Measurements from ENCODE around the gene KAT2A. TPM values are rescaled to one million over a fixed set of nuclear protein-coding genes. Genes with fewer than 3 reads are reported as not detected.

Gene KAT2A
- total RNA-seq, 3 donors from 2014 or later (not counting 1 experiment from before 2014, with no cell fraction given), result 29.6 to 32.8 (median 29.9) TPM

DNA sequence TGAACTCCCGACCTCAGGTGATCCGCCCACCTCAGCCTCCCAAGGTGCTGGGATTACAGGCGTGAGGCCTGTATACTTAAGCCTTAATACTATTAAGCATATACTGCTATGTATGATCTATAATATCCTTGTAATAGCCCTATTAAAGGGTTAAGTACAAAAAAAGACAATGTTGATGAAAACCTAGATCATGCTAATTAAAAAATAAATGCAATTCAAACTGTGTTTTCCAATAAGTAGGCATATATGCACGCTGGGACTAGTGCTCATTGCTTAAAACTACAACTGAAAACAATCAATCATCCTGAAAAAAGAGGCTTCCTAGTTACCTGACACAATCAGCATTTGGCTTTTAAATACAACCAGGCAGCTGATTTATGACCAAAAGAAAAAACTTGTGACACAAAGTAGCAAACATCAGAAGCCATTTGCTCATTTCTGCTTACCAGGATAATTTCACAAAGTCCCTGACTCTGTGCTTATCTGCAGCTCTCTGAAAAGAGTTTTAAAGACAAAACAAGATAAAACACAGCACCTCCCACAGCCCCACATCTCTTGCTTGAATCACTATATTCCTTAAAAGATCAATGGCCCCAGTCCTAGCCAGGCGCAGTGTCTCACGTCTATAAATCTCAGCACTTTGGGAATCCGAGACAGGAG lies 34.0 kb downstream of the KAT2A start:
- H3K4me1 ChIP-seq (ENCODE audit: control insufficient read depth, insufficient read depth, low read length), result no peaks in the 10 kb centered on the region
- no peaks in the 10 kb centered on the region for H3K9me3 ChIP-seq (ENCODE audit: control insufficient read depth, insufficient read depth, low read length)
- H3K36me3 ChIP-seq (ENCODE audit: control insufficient read depth, insufficient read depth, low read length), result no peaks in the 10 kb centered on the region
- DNase-seq, result no peak
- H3K4me3 ChIP-seq (ENCODE audit: low read length), result no peak overlapping the region
- no peak overlapping the region for H3K27ac ChIP-seq (ENCODE audit: low read length)
- no peaks in the 10 kb centered on the region for H3K4me1 Mint-ChIP-seq
- no peak overlapping the region for H3K4me3 Mint-ChIP-seq
- 92% methylated on average over 4 of the region's 7 CpGs for WGBS (ENCODE audit: insufficient coverage)
- H3K9me3 Mint-ChIP-seq, result no peaks in the 10 kb centered on the region
- no peak for ATAC-seq
- peaks cover 0 to 4% of the 10 kb centered on the region in 2 donors for H3K27me3 Mint-ChIP-seq (ENCODE audit: low read depth in 2 of 2)
- H3K27ac Mint-ChIP-seq, result no peak overlapping the region
- TF ChIP-seq, protein P1, sequence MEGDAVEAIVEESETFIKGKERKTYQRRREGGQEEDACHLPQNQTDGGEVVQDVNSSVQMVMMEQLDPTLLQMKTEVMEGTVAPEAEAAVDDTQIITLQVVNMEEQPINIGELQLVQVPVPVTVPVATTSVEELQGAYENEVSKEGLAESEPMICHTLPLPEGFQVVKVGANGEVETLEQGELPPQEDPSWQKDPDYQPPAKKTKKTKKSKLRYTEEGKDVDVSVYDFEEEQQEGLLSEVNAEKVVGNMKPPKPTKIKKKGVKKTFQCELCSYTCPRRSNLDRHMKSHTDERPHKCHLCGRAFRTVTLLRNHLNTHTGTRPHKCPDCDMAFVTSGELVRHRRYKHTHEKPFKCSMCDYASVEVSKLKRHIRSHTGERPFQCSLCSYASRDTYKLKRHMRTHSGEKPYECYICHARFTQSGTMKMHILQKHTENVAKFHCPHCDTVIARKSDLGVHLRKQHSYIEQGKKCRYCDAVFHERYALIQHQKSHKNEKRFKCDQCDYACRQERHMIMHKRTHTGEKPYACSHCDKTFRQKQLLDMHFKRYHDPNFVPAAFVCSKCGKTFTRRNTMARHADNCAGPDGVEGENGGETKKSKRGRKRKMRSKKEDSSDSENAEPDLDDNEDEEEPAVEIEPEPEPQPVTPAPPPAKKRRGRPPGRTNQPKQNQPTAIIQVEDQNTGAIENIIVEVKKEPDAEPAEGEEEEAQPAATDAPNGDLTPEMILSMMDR (IDR thresholded peaks at IDR 0.05), result no peak
- no peaks in the 10 kb centered on the region for H3K36me3 Mint-ChIP-seq
- intact Hi-C loops (cut with micrococcal nuclease), result no loop called here
- no peaks in the 10 kb centered on the region for H3K27me3 ChIP-seq (ENCODE audit: control insufficient read depth, insufficient read depth, low read length)

DNA sequence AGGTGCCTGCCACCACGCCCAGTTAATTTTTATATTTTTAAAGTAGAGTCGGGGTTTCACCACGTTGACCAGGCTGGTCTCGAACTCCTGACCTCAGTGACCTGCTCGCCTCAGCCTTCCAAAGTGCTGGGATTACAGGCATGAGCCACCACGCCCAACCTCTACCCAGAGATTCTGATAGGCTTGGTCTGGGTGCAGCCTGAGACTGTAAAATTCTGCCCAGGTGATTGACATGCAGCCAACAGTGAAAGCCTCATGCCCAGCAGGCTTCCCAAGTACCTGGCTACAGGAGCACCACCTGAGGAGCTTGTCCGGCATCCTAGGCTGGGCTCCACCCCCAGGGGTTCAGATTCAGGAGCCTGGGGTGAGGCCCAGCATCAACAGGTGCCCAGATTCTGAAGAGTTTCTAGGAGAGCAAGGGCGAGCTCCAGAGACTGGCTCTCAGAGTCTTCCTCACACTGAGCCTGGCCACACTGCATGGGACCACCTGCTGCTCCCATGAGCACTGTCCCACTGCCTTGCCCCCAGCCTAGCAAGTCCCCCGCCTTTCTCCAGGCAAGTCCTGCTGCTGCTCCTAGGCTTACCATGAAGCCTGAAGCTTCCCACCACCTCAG lies 39.5 kb downstream of the KAT2A start:
- DNase-seq (no peak), ATAC-seq (no peak)
- intact Hi-C loops (cut with micrococcal nuclease), result no loop called here
- H3K4me1 ChIP-seq (ENCODE audit: control insufficient read depth, insufficient read depth, low read length), result no peaks in the 10 kb centered on the region
- Mint-ChIP-seq H3K36me3 (no peaks in the 10 kb centered on the region), H3K4me1 (no peaks in the 10 kb centered on the region), H3K4me3 (no peak overlapping the region), H3K27ac (no peak overlapping the region), H3K9me3 (no peaks in the 10 kb centered on the region), H3K27me3 (ENCODE audit: low read depth in 2 of 2) (no peaks in the 10 kb centered on the region)
- TF ChIP-seq, protein P1 (IDR thresholded peaks at IDR 0.05), result no peak
- no peak overlapping the region for H3K27ac ChIP-seq (ENCODE audit: low read length)
- H3K4me3 ChIP-seq (ENCODE audit: low read length), result no peak overlapping the region
- WGBS (ENCODE audit: insufficient coverage), result 85% methylated on average over 9 of the region's 9 CpGs
- H3K9me3 ChIP-seq (ENCODE audit: control insufficient read depth, insufficient read depth, low read length), result no peaks in the 10 kb centered on the region
- no peaks in the 10 kb centered on the region for H3K36me3 ChIP-seq (ENCODE audit: control insufficient read depth, insufficient read depth, low read length)
- no peaks in the 10 kb centered on the region for H3K27me3 ChIP-seq (ENCODE audit: control insufficient read depth, insufficient read depth, low read length)

DNA sequence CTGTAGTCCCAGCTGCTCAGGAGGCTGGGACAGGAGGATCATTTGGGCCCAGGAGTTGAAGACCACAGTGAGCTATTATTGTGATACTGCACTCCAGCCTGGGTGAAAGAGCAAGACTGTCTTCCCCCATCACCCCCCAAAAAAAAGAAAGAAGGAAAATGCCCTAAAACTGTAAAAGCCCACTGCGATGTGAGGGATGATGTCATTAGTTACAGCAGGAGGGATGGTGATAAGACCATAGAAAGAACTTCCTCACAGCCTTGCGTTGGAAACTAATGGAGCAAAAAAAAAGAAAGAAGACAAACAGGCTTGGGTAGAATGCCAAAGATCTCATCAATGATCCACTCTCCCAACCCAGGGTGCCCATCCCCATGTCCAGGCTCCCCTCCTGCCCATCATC lies 41.6 kb downstream of the KAT2A start:
- no peaks in the 10 kb centered on the region for H3K27me3 ChIP-seq (ENCODE audit: control insufficient read depth, insufficient read depth, low read length)
- no peak overlapping the region for H3K27ac ChIP-seq (ENCODE audit: low read length)
- intact Hi-C loops (cut with micrococcal nuclease), result no loop called here
- TF ChIP-seq, protein P1 (IDR thresholded peaks at IDR 0.05), result no peak
- H3K9me3 ChIP-seq (ENCODE audit: control insufficient read depth, insufficient read depth, low read length), result no peaks in the 10 kb centered on the region
- WGBS (ENCODE audit: insufficient coverage), result 89% methylated on average over 2 of the region's 2 CpGs
- H3K4me1 ChIP-seq (ENCODE audit: control insufficient read depth, insufficient read depth, low read length), result no peaks in the 10 kb centered on the region
- DNase-seq (no peak), ATAC-seq (no peak)
- Mint-ChIP-seq H3K27me3 (ENCODE audit: low read depth in 2 of 2) (peaks cover 0 to 3% of the 10 kb centered on the region in 2 donors), H3K4me3 (no peak overlapping the region), H3K9me3 (no peaks in the 10 kb centered on the region), H3K4me1 (no peaks in the 10 kb centered on the region), H3K36me3 (no peaks in the 10 kb centered on the region), H3K27ac (no peak overlapping the region)
- H3K36me3 ChIP-seq (ENCODE audit: control insufficient read depth, insufficient read depth, low read length), result no peaks in the 10 kb centered on the region
- H3K4me3 ChIP-seq (ENCODE audit: low read length), result no peak overlapping the region
